Loucy (cell line): Measurements from ENCODE around the gene ANO7.

ENCODE experiments used
- CTCF ChIP-seq: fragments of 200-600 bp; sonication (generic); conservative IDR thresholded peaks from 2 replicates; pipeline ENCODE4 v1.5.1; 2014; ENCODE audit warnings: mild to moderate bottlenecking, antibody characterized with exemption, low read length
- EZH2phosphoT487 ChIP-seq: fragments of 200-600 bp; IDR thresholded peaks from 2 replicates; pipeline ENCODE4 v1.6.1; 2018; ENCODE audit warnings: antibody characterized with exemption, mild to moderate bottlenecking, moderate library complexity, borderline replicate concordance

- TF ChIP-seq CTCF, result no peak
- no peak for TF ChIP-seq EZH2phosphoT487
These were observed 40.5 kb downstream of the ANO7 start for GRCh38 chr2:241228860-241229516.
